GM12892 (cell line): ENCODE results near the gene MEIOB.

Source experiments
- POLR2A ChIP-seq: IDR thresholded peaks from 2 replicates; pipeline ENCODE4 v1.6.1; 2011; ENCODE audit warnings: low read depth, low read length, control low read depth
- POLR2AphosphoS5 ChIP-seq: IDR thresholded peaks from 2 replicates; pipeline ENCODE4 v1.6.1; 2011; ENCODE audit warnings: low read depth, low read length, control low read depth

DNA sequence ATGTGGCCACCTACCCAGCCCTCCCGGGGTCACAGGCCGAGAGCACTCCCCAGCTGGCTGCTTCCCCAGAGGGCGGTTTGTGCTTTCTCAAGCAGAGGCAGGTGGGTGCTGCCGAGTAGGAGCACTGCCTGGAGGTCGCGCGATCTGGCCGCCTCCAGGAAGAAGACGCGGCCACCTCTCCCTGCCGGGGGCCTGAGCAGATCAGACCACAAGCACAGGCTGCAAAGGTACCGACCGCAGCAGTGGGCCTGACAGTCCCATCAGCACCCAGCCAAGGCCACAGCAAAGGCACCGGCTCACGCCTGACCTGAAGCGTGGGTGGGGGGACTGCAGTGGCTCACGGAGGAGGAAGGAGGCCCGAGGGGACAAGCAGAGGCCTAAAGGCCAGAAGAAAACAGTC is 63.3 kb downstream of the MEIOB start:
- TF ChIP-seq POLR2AphosphoS5: no peak
- no peak for TF ChIP-seq POLR2A
